ENCODE data around the gene PHF5A. TPM values are rescaled to one million over a fixed set of nuclear protein-coding genes. Genes with fewer than 3 reads are reported as not detected.

The PHF5A gene
- total RNA-seq, 2 experiments from 2014 or later = 67.5 to 69.0 TPM

- CTCF ChIA-PET = interaction anchor here (0.6 to 1.5 kb wide), 4 partner anchors 9 to 146 kb away, joined by 3 to 5 read pairs (median 4); no protein-coding TSS in a partner anchor
- Mint-ChIP-seq H3K27ac (peak overlapping the region; percentile 66), H3K4me3 (no peak overlapping the region), H3K9me3 (no peaks in the 10 kb centered on the region), H3K27me3 (ENCODE audit: low read depth) (no peaks in the 10 kb centered on the region), H3K36me3 (ENCODE audit: low read depth) (peaks cover 11% of the 10 kb centered on the region), H3K4me1 (ENCODE audit: low read depth) (peaks cover 13% of the 10 kb centered on the region)
- peak; percentile 68 for DNase-seq
- intact Hi-C loops (cut with micrococcal nuclease) = no loop called here
Measured at GRCh38 chr22:41425660-41426365, 42.7 kb downstream of the PHF5A start.

GRCh38 chr22:41418717-41419116, 49.8 kb downstream of the PHF5A start:
- peaks cover 4% of the 10 kb centered on the region for H3K36me3 Mint-ChIP-seq (ENCODE audit: low read depth)
- H3K27me3 Mint-ChIP-seq (ENCODE audit: low read depth) = no peaks in the 10 kb centered on the region
- H3K9me3 Mint-ChIP-seq = no peaks in the 10 kb centered on the region
- no peak for DNase-seq
- H3K4me1 Mint-ChIP-seq (ENCODE audit: low read depth) = peaks cover 18% of the 10 kb centered on the region
- CTCF ChIA-PET = interaction anchor here (0.6 to 0.7 kb wide), 2 partner anchors 99 to 119 kb away, joined by 4 to 6 read pairs; no protein-coding TSS in a partner anchor
- H3K27ac Mint-ChIP-seq = no peak overlapping the region
- intact Hi-C loops (cut with micrococcal nuclease) = no loop called here
- no peak overlapping the region for H3K4me3 Mint-ChIP-seq

- peaks cover 18% of the 10 kb centered on the region for H3K4me1 Mint-ChIP-seq (ENCODE audit: low read depth)
- DNase-seq = no peak
- peaks cover 4% of the 10 kb centered on the region for H3K36me3 Mint-ChIP-seq (ENCODE audit: low read depth)
- H3K27ac Mint-ChIP-seq = no peak overlapping the region
- no peaks in the 10 kb centered on the region for H3K27me3 Mint-ChIP-seq (ENCODE audit: low read depth)
- H3K9me3 Mint-ChIP-seq = no peaks in the 10 kb centered on the region
- CTCF ChIA-PET = interaction anchor here (0.6 to 1.6 kb wide), 3 partner anchors 15 to 120 kb away, joined by 4 to 8 read pairs (median 6); no protein-coding TSS in a partner anchor
- no peak overlapping the region for H3K4me3 Mint-ChIP-seq
- intact Hi-C loops (cut with micrococcal nuclease) = no loop called here
Measured at GRCh38 chr22:41417622-41418390, 50.7 kb downstream of the PHF5A start.

- intact Hi-C loops (cut with micrococcal nuclease) = no loop called here
- Mint-ChIP-seq H3K9me3 (no peaks in the 10 kb centered on the region), H3K4me3 (peak overlapping the region; percentile 98), H3K27me3 (ENCODE audit: low read depth) (no peaks in the 10 kb centered on the region), H3K4me1 (ENCODE audit: low read depth) (peaks cover 28% of the 10 kb centered on the region), H3K27ac (no peak overlapping the region), H3K36me3 (ENCODE audit: low read depth) (peaks cover 7% of the 10 kb centered on the region)
- DNase-seq = no peak
- CTCF ChIA-PET = no interaction called here
Measured at GRCh38 chr22:41415554-41415953, 52.9 kb downstream of the PHF5A start.

GRCh38 chr22:41411021-41411851, 57.3 kb downstream of the PHF5A start:
- H3K36me3 Mint-ChIP-seq (ENCODE audit: low read depth) = peaks cover 7% of the 10 kb centered on the region
- peaks cover 25% of the 10 kb centered on the region for H3K4me1 Mint-ChIP-seq (ENCODE audit: low read depth)
- no peaks in the 10 kb centered on the region for H3K9me3 Mint-ChIP-seq
- H3K27ac Mint-ChIP-seq = peak overlapping the region; percentile 63
- intact Hi-C loops (cut with micrococcal nuclease) = no loop called here
- H3K27me3 Mint-ChIP-seq (ENCODE audit: low read depth) = no peaks in the 10 kb centered on the region
- no peak overlapping the region for H3K4me3 Mint-ChIP-seq
- no peak for DNase-seq
- CTCF ChIA-PET = interaction anchor here (0.6 to 1.4 kb wide), 6 partner anchors 13 to 208 kb away, joined by 3 to 5 read pairs (median 3); no protein-coding TSS in a partner anchor

GRCh38 chr22:41410311-41410751, 58.2 kb downstream of the PHF5A start:
- intact Hi-C loops (cut with micrococcal nuclease) = no loop called here
- DNase-seq = no peak
- H3K36me3 Mint-ChIP-seq (ENCODE audit: low read depth) = peaks cover 7% of the 10 kb centered on the region

More at GRCh38 chr22:41410311-41410751, 58.2 kb downstream of the PHF5A start:
- CTCF ChIA-PET = interaction anchor here (0.7 to 1.4 kb wide), 4 partner anchors 107 to 131 kb away, joined by 3 to 5 read pairs (median 4); no protein-coding TSS in a partner anchor
- no peak overlapping the region for H3K4me3 Mint-ChIP-seq
- H3K4me1 Mint-ChIP-seq (ENCODE audit: low read depth) = peaks cover 24% of the 10 kb centered on the region
- no peaks in the 10 kb centered on the region for H3K27me3 Mint-ChIP-seq (ENCODE audit: low read depth)
- H3K9me3 Mint-ChIP-seq = no peaks in the 10 kb centered on the region
- no peak overlapping the region for H3K27ac Mint-ChIP-seq

Other genes starting within 250 kb of the PHF5A start
- under 1 TPM in 1 of 2 experiments, not detected in 1; 0.17 TPM for gene CHADL, start 227.8 kb downstream of the PHF5A start, total RNA-seq
- gene RANGAP1, start 182.5 kb downstream of the PHF5A start, total RNA-seq = 100 to 1,000 TPM; 173 to 174 TPM
- gene ZC3H7B, start 167.2 kb downstream of the PHF5A start, total RNA-seq = 10 to 100 TPM; 30.0 to 30.3 TPM
- 1 to 10 TPM; 1.7 to 1.9 TPM for gene TEF, start 86.8 kb downstream of the PHF5A start, total RNA-seq
- 10 to 100 TPM; 16.4 to 16.8 TPM for gene TOB2, start 21.9 kb downstream of the PHF5A start, total RNA-seq
- gene ACO2, start 425 bp upstream of the PHF5A start, total RNA-seq = 100 to 1,000 TPM; 113 to 118 TPM
- 10 to 100 TPM; 14.8 to 17.6 TPM for gene POLR3H, start 75.8 kb upstream of the PHF5A start, total RNA-seq
- not detected for gene CSDC2, start 92.3 kb upstream of the PHF5A start, total RNA-seq
- 10 to 100 TPM; 35.3 to 35.6 TPM for gene PMM1, start 121.1 kb upstream of the PHF5A start, total RNA-seq
- 10 to 100 TPM; 57.3 to 64.8 TPM for gene DESI1, start 152.4 kb upstream of the PHF5A start, total RNA-seq
- 100 to 1,000 TPM; 424 to 436 TPM for gene XRCC6, start 152.6 kb upstream of the PHF5A start, total RNA-seq
- 100 to 1,000 TPM; 265 to 277 TPM for gene SNU13, start 220.2 kb upstream of the PHF5A start, total RNA-seq
- 10 to 100 TPM; 28.4 to 28.8 TPM for gene MEI1, start 230.8 kb upstream of the PHF5A start, total RNA-seq